ENCODE data around the gene DLGAP1.
A peak's percentile ranks its signal among the peaks of the same experiment; 100 is the strongest.

DLGAP1 gene

GRCh38 chr18:3599195-3599594 is 855.9 kb downstream of the DLGAP1 start:
- Histone ChIP-seq H3K4me1 (ENCODE audit: control extremely low read depth in 1 of 4, control insufficient read depth in 4 of 4, insufficient read depth in 4 of 4, low read length in 3 of 4) (peaks cover 34 to 75% (median 60%) of the 10 kb centered on the region in 4 experiments), H3K36me3 (ENCODE audit: control insufficient read depth in 4 of 4, insufficient read depth in 4 of 4, low read length in 3 of 4) (peaks cover 0 to 4% (median 0%) of the 10 kb centered on the region in 4 experiments), H3K27ac (ENCODE audit: insufficient read depth in 1 of 2, low read depth in 1 of 2, low read length in 2 of 2, poor library complexity in 1 of 2, severe bottlenecking in 2 of 2) (no peak overlapping the region), H3K4me3 (ENCODE audit: control insufficient read depth in 1 of 7, extremely low read depth in 1 of 7, insufficient read depth in 4 of 7, low read depth in 2 of 7, low read length in 6 of 7) (no peak overlapping the region), H3K9me3 (ENCODE audit: control extremely low read depth in 1 of 5, control insufficient read depth in 4 of 5, insufficient read depth in 2 of 5, low read depth in 1 of 5, low read length in 4 of 5) (no peaks in the 10 kb centered on the region), H3K27me3 (replicated peaks in 2 of 5; ENCODE audit: control insufficient read depth in 4 of 5, insufficient read depth in 5 of 5, low read length in 4 of 5) (no peaks in the 10 kb centered on the region)
- ChIA-PET POLR2A (no interaction called here), CTCF (interaction anchor here (1.2 kb wide), 1 partner anchor 14 kb away, joined by 3 read pairs; no protein-coding TSS in a partner anchor)
- WGBS (ENCODE audit: insufficient coverage): 96% methylated on average over 7 of the region's 7 CpGs
- no peak for DNase-seq

- H3K4me1 ChIP-seq (ENCODE audit: control extremely low read depth in 1 of 4, control insufficient read depth in 4 of 4, insufficient read depth in 4 of 4, low read length in 3 of 4): peaks cover 27 to 74% (median 57%) of the 10 kb centered on the region in 4 experiments
- H3K9me3 ChIP-seq (ENCODE audit: control extremely low read depth in 1 of 5, control insufficient read depth in 4 of 5, insufficient read depth in 2 of 5, low read depth in 1 of 5, low read length in 4 of 5): no peaks in the 10 kb centered on the region
- DNase-seq: no peak
- no peaks in the 10 kb centered on the region for H3K27me3 ChIP-seq (replicated peaks in 2 of 5; ENCODE audit: control insufficient read depth in 4 of 5, insufficient read depth in 5 of 5, low read length in 4 of 5)
- WGBS (ENCODE audit: insufficient coverage): 98% methylated on average over 10 of the region's 10 CpGs
- H3K27ac ChIP-seq (ENCODE audit: insufficient read depth in 1 of 2, low read depth in 1 of 2, low read length in 2 of 2, poor library complexity in 1 of 2, severe bottlenecking in 2 of 2): peak overlapping the region in 1 of 2 experiments; percentile 92
- POLR2A ChIA-PET: no interaction called here
- H3K36me3 ChIP-seq (ENCODE audit: control insufficient read depth in 4 of 4, insufficient read depth in 4 of 4, low read length in 3 of 4): peaks cover 0 to 4% (median 0%) of the 10 kb centered on the region in 4 experiments
- CTCF ChIA-PET: interaction anchor here (0.7 to 9.4 kb wide), 3 partner anchors 64 to 271 kb away, joined by 3 to 72 read pairs (median 3); no protein-coding TSS in a partner anchor
- H3K4me3 ChIP-seq (ENCODE audit: control insufficient read depth in 1 of 7, extremely low read depth in 1 of 7, insufficient read depth in 4 of 7, low read depth in 2 of 7, low read length in 6 of 7): no peak overlapping the region
Observed at GRCh38 chr18:3598581-3598980, 856.5 kb downstream of the DLGAP1 start.

GRCh38 chr18:3597409-3598357 is 857.4 kb downstream of the DLGAP1 start:
- ChIA-PET CTCF (interaction anchor here (0.6 to 9.4 kb wide), 7 partner anchors 8 to 300 kb away, joined by 3 to 72 read pairs (median 4); no protein-coding TSS in a partner anchor), POLR2A (interaction anchor here (0.6 to 1.1 kb wide), 2 partner anchors 62 to 150 kb away, joined by 4 to 5 read pairs; no protein-coding TSS in a partner anchor)
- no peaks in the 10 kb centered on the region for H3K9me3 ChIP-seq (ENCODE audit: control extremely low read depth in 1 of 5, control insufficient read depth in 4 of 5, insufficient read depth in 2 of 5, low read depth in 1 of 5, low read length in 4 of 5)
- H3K4me3 ChIP-seq (ENCODE audit: control insufficient read depth in 1 of 7, extremely low read depth in 1 of 7, insufficient read depth in 4 of 7, low read depth in 2 of 7, low read length in 6 of 7): peak overlapping the region in 1 of 7 experiments; percentile 50
- no peaks in the 10 kb centered on the region for H3K27me3 ChIP-seq (replicated peaks in 2 of 5; ENCODE audit: control insufficient read depth in 4 of 5, insufficient read depth in 5 of 5, low read length in 4 of 5)
- 98% methylated on average over 11 of the region's 22 CpGs for WGBS (ENCODE audit: insufficient coverage)
- peaks cover 26 to 74% (median 57%) of the 10 kb centered on the region in 4 experiments for H3K4me1 ChIP-seq (ENCODE audit: control extremely low read depth in 1 of 4, control insufficient read depth in 4 of 4, insufficient read depth in 4 of 4, low read length in 3 of 4)
- H3K36me3 ChIP-seq (ENCODE audit: control insufficient read depth in 4 of 4, insufficient read depth in 4 of 4, low read length in 3 of 4): peaks cover 0 to 4% (median 0%) of the 10 kb centered on the region in 4 experiments
- peak overlapping the region in 1 of 2 experiments; percentile 92 for H3K27ac ChIP-seq (ENCODE audit: insufficient read depth in 1 of 2, low read depth in 1 of 2, low read length in 2 of 2, poor library complexity in 1 of 2, severe bottlenecking in 2 of 2)
- no peak for DNase-seq

GRCh38 chr18:3596637-3597384 is 858.3 kb downstream of the DLGAP1 start:
- CTCF ChIA-PET: interaction anchor here (0.6 to 9.4 kb wide), 10 partner anchors 9 to 1459 kb away, joined by 3 to 72 read pairs (median 4); no protein-coding TSS in a partner anchor

GRCh38 chr18:3596324-3596636 is 858.8 kb downstream of the DLGAP1 start:
- no peak for DNase-seq
- Histone ChIP-seq H3K9me3 (ENCODE audit: control extremely low read depth in 1 of 5, control insufficient read depth in 4 of 5, insufficient read depth in 2 of 5, low read depth in 1 of 5, low read length in 4 of 5) (no peaks in the 10 kb centered on the region), H3K27ac (ENCODE audit: insufficient read depth in 1 of 2, low read depth in 1 of 2, low read length in 2 of 2, poor library complexity in 1 of 2, severe bottlenecking in 2 of 2) (peak overlapping the region; percentile 68 to 92), H3K4me3 (ENCODE audit: control insufficient read depth in 1 of 7, extremely low read depth in 1 of 7, insufficient read depth in 4 of 7, low read depth in 2 of 7, low read length in 6 of 7) (peak overlapping the region in 5 of 7 experiments; percentile 12 to 84 (median 54)), H3K4me1 (ENCODE audit: control extremely low read depth in 1 of 4, control insufficient read depth in 4 of 4, insufficient read depth in 4 of 4, low read length in 3 of 4) (peaks cover 26 to 69% (median 54%) of the 10 kb centered on the region in 4 experiments), H3K36me3 (ENCODE audit: control insufficient read depth in 4 of 4, insufficient read depth in 4 of 4, low read length in 3 of 4) (peaks cover 0 to 4% (median 0%) of the 10 kb centered on the region in 4 experiments), H3K27me3 (replicated peaks in 2 of 5; ENCODE audit: control insufficient read depth in 4 of 5, insufficient read depth in 5 of 5, low read length in 4 of 5) (no peaks in the 10 kb centered on the region)
- 85% methylated on average over 2 of the region's 3 CpGs for WGBS (ENCODE audit: insufficient coverage)
- ChIA-PET CTCF (interaction anchor here (0.6 to 9.4 kb wide), 12 partner anchors 9 to 1460 kb away, joined by 3 to 72 read pairs (median 4); no protein-coding TSS in a partner anchor), POLR2A (interaction anchor here (1.1 kb wide), 1 partner anchor 149 kb away, joined by 4 read pairs; no protein-coding TSS in a partner anchor)

More at GRCh38 chr18:3596637-3597384, 858.3 kb downstream of the DLGAP1 start:
- Histone ChIP-seq H3K27ac (ENCODE audit: insufficient read depth in 1 of 2, low read depth in 1 of 2, low read length in 2 of 2, poor library complexity in 1 of 2, severe bottlenecking in 2 of 2) (peak overlapping the region; percentile 68 to 92), H3K4me3 (ENCODE audit: control insufficient read depth in 1 of 7, extremely low read depth in 1 of 7, insufficient read depth in 4 of 7, low read depth in 2 of 7, low read length in 6 of 7) (peak overlapping the region in 5 of 7 experiments; percentile 8 to 84 (median 26)), H3K36me3 (ENCODE audit: control insufficient read depth in 4 of 4, insufficient read depth in 4 of 4, low read length in 3 of 4) (peaks cover 0 to 4% (median 0%) of the 10 kb centered on the region in 4 experiments), H3K9me3 (ENCODE audit: control extremely low read depth in 1 of 5, control insufficient read depth in 4 of 5, insufficient read depth in 2 of 5, low read depth in 1 of 5, low read length in 4 of 5) (no peaks in the 10 kb centered on the region), H3K27me3 (replicated peaks in 2 of 5; ENCODE audit: control insufficient read depth in 4 of 5, insufficient read depth in 5 of 5, low read length in 4 of 5) (no peaks in the 10 kb centered on the region), H3K4me1 (ENCODE audit: control extremely low read depth in 1 of 4, control insufficient read depth in 4 of 4, insufficient read depth in 4 of 4, low read length in 3 of 4) (peaks cover 26 to 73% (median 54%) of the 10 kb centered on the region in 4 experiments)
- DNase-seq: peak; percentile 67 to 92 (median 87)
- POLR2A ChIA-PET: interaction anchor here (1.1 kb wide), 1 partner anchor 149 kb away, joined by 4 read pairs; no protein-coding TSS in a partner anchor
- 18% methylated on average over 16 of the region's 17 CpGs for WGBS (ENCODE audit: insufficient coverage)

DNA sequence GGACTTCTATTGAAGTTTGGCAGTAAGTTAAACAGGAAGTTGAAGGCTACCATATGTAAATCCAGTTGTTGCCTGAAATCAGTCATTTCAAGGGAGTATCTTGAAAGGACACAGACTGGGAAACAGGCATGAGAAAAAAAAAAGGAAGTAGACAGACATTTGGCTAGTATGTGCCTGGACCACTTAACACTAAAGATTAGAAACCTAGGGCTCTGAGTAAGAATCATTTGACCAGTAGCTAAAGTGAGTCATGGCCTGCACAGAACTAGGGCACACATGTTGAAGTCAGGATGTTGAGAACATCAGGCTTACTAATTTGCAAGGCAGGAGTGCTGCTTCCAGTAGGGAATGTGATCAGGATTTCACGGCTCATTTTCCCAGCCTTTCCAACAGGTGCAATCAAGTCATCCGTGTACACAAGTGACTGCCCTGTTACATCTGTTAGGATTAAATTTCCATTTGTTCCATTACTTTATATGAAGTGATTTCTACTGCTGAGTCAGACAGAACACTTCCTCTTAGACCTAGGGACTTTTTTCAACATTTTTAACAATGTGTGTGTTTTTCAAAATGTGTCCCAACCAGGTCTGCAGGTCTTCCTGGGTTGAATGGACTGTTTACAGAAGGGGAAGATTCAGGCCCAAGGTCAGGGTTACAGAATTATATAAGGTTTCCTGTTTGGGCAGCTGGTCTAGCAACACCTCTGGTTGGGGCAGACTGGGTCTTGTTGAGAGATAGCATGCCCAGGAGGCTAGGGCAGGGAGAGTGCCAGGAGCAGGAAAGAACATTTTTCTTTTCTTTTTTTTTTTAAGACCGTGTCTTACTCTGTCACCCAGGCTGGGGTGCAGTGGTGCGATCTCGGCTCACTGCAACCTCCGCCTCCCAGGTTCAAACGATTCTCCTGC is 859.5 kb downstream of the DLGAP1 start:
- WGBS (ENCODE audit: insufficient coverage): 38% methylated on average over 6 of the region's 7 CpGs
- Histone ChIP-seq H3K27ac (ENCODE audit: insufficient read depth in 1 of 2, low read depth in 1 of 2, low read length in 2 of 2, poor library complexity in 1 of 2, severe bottlenecking in 2 of 2) (peak overlapping the region; percentile 68 to 92), H3K27me3 (replicated peaks in 2 of 5; ENCODE audit: control insufficient read depth in 4 of 5, insufficient read depth in 5 of 5, low read length in 4 of 5) (no peaks in the 10 kb centered on the region), H3K4me3 (ENCODE audit: control insufficient read depth in 1 of 7, extremely low read depth in 1 of 7, insufficient read depth in 4 of 7, low read depth in 2 of 7, low read length in 6 of 7) (peak overlapping the region in 5 of 7 experiments; percentile 60 to 84 (median 72)), H3K9me3 (ENCODE audit: control extremely low read depth in 1 of 5, control insufficient read depth in 4 of 5, insufficient read depth in 2 of 5, low read depth in 1 of 5, low read length in 4 of 5) (no peaks in the 10 kb centered on the region), H3K4me1 (ENCODE audit: control extremely low read depth in 1 of 4, control insufficient read depth in 4 of 4, insufficient read depth in 4 of 4, low read length in 3 of 4) (peaks cover 26 to 67% (median 54%) of the 10 kb centered on the region in 4 experiments), H3K36me3 (ENCODE audit: control insufficient read depth in 4 of 4, insufficient read depth in 4 of 4, low read length in 3 of 4) (peaks cover 0 to 4% (median 0%) of the 10 kb centered on the region in 4 experiments)
- ChIA-PET CTCF (interaction anchor here (0.6 to 9.4 kb wide), 18 partner anchors 8 to 1461 kb away, joined by 3 to 72 read pairs (median 4); no protein-coding TSS in a partner anchor), POLR2A (interaction anchor here (0.5 to 1.1 kb wide), 4 partner anchors 8 to 350 kb away, joined by 3 to 8 read pairs (median 3); no protein-coding TSS in a partner anchor)
- DNase-seq: peak; percentile 46 to 88 (median 86)
